Measurements from ENCODE around the gene SPTBN1. TPM values are rescaled to one million over a fixed set of nuclear protein-coding genes. Genes with fewer than 3 reads are reported as not detected.

Gene SPTBN1
- total and polyA plus RNA-seq, 2 of the 4 experiments (the other 2 are of a cell fraction), result 49.1 to 241 TPM

GRCh38 chr2:54435325-54436226 lies 20.6 kb upstream of the SPTBN1 start:
- no peak overlapping the region for H3K27ac ChIP-seq (ENCODE audit: insufficient read depth, low read length)
- CTCF ChIA-PET, result no interaction called here

More at GRCh38 chr2:54435325-54436226, 20.6 kb upstream of the SPTBN1 start:
- no peak overlapping the region for H3K56ac ChIP-seq (ENCODE audit: extremely low read depth, insufficient read depth, low read length)
- no peak overlapping the region for H3K4me2 ChIP-seq (ENCODE audit: low read depth, low read length)
- H3K4me1 ChIP-seq (ENCODE audit: control insufficient read depth, insufficient read depth, low read length), result no peaks in the 10 kb centered on the region
- no TSS peak for BruUV-seq (replicated peaks)
- DNase-seq (no peak), ATAC-seq (ENCODE audit: low read depth) (no peak)
- no peak overlapping the region for H2BK5ac ChIP-seq (ENCODE audit: low read depth, low read length, poor library complexity, severe bottlenecking)
- H2AK5ac ChIP-seq (ENCODE audit: low read depth, low read length), result no peak overlapping the region
- no peak overlapping the region for H4K8ac ChIP-seq (ENCODE audit: low read depth in 2 of 2, low read length in 2 of 2)
- H3K4me3 ChIP-seq (ENCODE audit: insufficient read depth, low read depth, low read length), result no peak overlapping the region
- dilution Hi-C loops (cut with HindIII; ENCODE audit: low sequenced_read_pairs, unreplicated experiment) (no loop called here), in situ Hi-C loops (cut with MboI; ENCODE audit: low sequenced_read_pairs) (no loop called here), intact Hi-C loops (cut with micrococcal nuclease) (no loop called here)
- POLR2A ChIA-PET (ENCODE audit: unreplicated experiment), result no interaction called here
- no peak overlapping the region for H2AFZ ChIP-seq (replicated peaks; ENCODE audit: low read length, poor library complexity)
- H3K23ac ChIP-seq (ENCODE audit: low read depth, low read length), result no peak overlapping the region
- H4K20me1 ChIP-seq (ENCODE audit: insufficient read depth, low read length), result no peaks in the 10 kb centered on the region
- no peak overlapping the region for H2BK120ac ChIP-seq (ENCODE audit: low read depth, low read length)
- H3K36me3 ChIP-seq (ENCODE audit: control insufficient read depth, insufficient read depth, low read length), result no peaks in the 10 kb centered on the region
- TF ChIP-seq ELK1 (IDR thresholded peaks at IDR 0.05; ENCODE audit: borderline replicate concordance, low read depth, low read length), result no peak
- TF ChIP-seq NFE2L2 (IDR thresholded peaks at IDR 0.05; ENCODE audit: low read depth, low read length), result no peak
- no peak for TF ChIP-seq FOS (IDR thresholded peaks at IDR 0.05; ENCODE audit: low read depth, low read length)
- no peak overlapping the region for H2BK15ac ChIP-seq (ENCODE audit: low read depth, low read length)
- H3K79me1 ChIP-seq (ENCODE audit: low read depth in 1 of 2, low read length in 2 of 2), result no peaks in the 10 kb centered on the region
- no peaks in the 10 kb centered on the region for H3K9me1 ChIP-seq (ENCODE audit: insufficient read depth, low read length)
- H3K18ac ChIP-seq (ENCODE audit: low read depth, low read length), result no peak overlapping the region
- H3K9ac ChIP-seq (ENCODE audit: low read depth, low read length), result no peak overlapping the region
- no peak overlapping the region for H4K5ac ChIP-seq (ENCODE audit: low read depth, low read length)
- no peak overlapping the region for H3K4ac ChIP-seq (ENCODE audit: low read depth, low read length)
- H3K14ac ChIP-seq (replicated peaks; ENCODE audit: low read depth, low read length), result no peak overlapping the region
- WGBS, 2 experiments (ENCODE audit: extremely low coverage in 2 of 2, insufficient read length in 1 of 2), result no CpG with 5 or more reads among the region's 8 CpGs
- H4K91ac ChIP-seq (ENCODE audit: insufficient read depth, low read depth, low read length), result no peak overlapping the region
- H3K9me3 ChIP-seq (ENCODE audit: control insufficient read depth, insufficient read depth, low read length), result no peaks in the 10 kb centered on the region
- no peaks in the 10 kb centered on the region; the same call in 1 of the 2 replicates for H3K27me3 ChIP-seq (ENCODE audit: control insufficient read depth, insufficient read depth, low read length)
- H2AK9ac ChIP-seq (replicated peaks; ENCODE audit: low read depth, low read length, poor library complexity), result no peak overlapping the region
- no peak overlapping the region for H2BK20ac ChIP-seq (ENCODE audit: low read depth, low read length)

All from IMR-90 (cell line).